Measurements from ENCODE around the gene SRSF4.
"Not testable (repeated sequence)": the region's sequence is repeated elsewhere in the genome, so short reads cannot be mapped to it uniquely, and the experiment has no call there.

SRSF4 gene

DNA sequence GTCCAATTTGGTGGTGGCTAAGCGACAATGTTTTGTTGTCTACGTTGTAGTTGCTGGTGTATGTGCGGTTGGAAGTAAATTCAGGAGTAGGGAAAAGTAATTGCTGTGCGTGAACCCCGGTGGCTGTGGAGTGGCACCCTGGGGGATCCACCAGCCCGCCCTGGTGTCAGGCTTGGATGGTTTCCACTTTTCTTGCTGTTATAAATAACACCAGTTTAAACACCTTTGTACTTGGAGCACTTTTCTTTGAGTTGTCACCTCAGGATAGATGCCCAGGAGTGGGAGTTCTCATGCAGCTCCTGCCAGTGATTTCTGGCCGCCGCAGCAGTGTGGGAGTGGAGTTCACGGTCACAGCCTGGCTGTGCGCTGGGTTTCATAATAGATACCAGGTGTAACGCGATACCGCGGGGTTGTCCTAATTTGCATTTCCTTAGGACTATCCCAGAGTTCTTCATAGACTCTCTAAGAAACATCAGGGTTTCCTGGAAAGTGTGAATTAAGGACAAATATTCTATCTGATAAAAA lies 45.2 kb downstream of the SRSF4 start:
- no peak for TF ChIP-seq CTCF (conservative IDR thresholded peaks at IDR 0.05; ENCODE audit: low read depth, low read length)
- DNase-seq (ENCODE audit: low read depth) = no peak
- H3K4me3 ChIP-seq (ENCODE audit: low read length) = no peak overlapping the region

DNA sequence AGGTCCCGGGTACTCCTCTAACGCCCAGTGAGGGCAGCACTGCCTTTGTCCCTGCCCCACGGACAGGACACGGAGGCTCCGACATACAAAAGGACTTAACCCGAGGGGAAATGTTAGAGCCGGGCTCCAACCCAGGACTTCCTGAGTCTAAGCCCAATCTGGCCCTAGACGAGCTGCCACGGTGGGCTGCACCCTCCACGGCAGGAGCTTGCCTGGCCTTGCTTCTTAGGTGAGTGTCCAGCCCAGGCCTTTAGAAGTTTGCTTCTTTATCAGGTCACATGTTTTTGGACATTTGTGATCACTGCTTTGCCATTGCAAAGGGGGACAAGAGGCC lies 47.0 kb downstream of the SRSF4 start:
- no peak overlapping the region for H3K4me3 ChIP-seq (ENCODE audit: low read length)
- no peak for DNase-seq (ENCODE audit: low read depth)
- no peak for TF ChIP-seq CTCF (conservative IDR thresholded peaks at IDR 0.05; ENCODE audit: low read depth, low read length)

DNA sequence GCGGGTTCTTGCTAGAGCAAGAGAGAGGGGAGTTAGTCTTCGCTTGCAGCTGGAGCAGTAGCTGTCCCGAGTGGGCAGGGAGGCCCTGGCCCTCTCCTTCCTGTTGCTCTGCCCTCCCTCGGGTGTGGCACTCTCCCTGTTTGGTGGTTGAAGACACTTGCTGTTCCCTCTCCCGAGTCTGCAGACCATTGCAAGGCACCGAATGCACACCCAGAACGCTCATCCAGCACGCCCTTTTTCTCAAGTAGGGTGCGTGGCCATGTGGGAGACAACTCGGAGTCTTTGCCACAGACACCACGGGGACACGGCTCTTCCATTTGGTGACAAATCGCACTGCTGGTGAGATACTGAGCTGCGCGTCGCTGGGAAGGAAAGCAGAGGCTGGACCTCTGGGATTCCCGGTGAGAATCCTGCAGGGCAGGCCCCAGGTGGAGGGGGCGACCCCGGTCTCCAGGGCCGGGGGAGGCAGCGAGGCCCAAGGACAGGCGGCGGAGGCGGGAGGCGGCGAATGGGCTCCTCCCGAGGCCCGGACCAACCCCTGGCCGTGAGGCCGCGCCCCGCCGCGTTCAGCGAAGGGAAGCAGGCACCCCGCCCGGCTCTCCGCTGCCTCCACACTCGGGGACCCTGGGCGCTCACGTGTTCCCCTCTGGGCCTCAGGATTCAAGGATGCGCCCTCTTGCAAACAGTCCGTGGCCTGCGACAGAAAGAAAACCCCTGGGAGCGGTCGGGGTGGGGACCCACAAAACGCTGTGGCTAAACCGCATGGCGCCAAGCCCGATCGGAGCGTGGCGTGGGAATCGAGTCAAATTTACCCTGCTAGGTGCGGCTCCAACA lies 47.6 kb downstream of the SRSF4 start:
- no peak for DNase-seq (ENCODE audit: low read depth)
- TF ChIP-seq CTCF (conservative IDR thresholded peaks at IDR 0.05; ENCODE audit: low read depth, low read length) = no peak
- no peak overlapping the region for H3K4me3 ChIP-seq (ENCODE audit: low read length)

- DNase-seq (ENCODE audit: low read depth); H3K4me3 ChIP-seq (ENCODE audit: low read length): not testable (repeated sequence)
These were observed 50.6 kb downstream of the SRSF4 start for GRCh38 chr1:29131056-29131455.

- no peak for TF ChIP-seq CTCF (conservative IDR thresholded peaks at IDR 0.05; ENCODE audit: low read depth, low read length)
- DNase-seq (ENCODE audit: low read depth) = no peak
- no peak overlapping the region for H3K4me3 ChIP-seq (ENCODE audit: low read length)
These were observed 51.8 kb downstream of the SRSF4 start for GRCh38 chr1:29129916-29130315.

GRCh38 chr1:29128739-29129138 lies 53.0 kb downstream of the SRSF4 start:
- no peak overlapping the region for H3K4me3 ChIP-seq (ENCODE audit: low read length)
- TF ChIP-seq CTCF (conservative IDR thresholded peaks at IDR 0.05; ENCODE audit: low read depth, low read length) = no peak

GRCh38 chr1:29126198-29126597 lies 55.5 kb downstream of the SRSF4 start:
- TF ChIP-seq CTCF (conservative IDR thresholded peaks at IDR 0.05; ENCODE audit: low read depth, low read length) = no peak
- no peak for DNase-seq (ENCODE audit: low read depth)
- no peak overlapping the region for H3K4me3 ChIP-seq (ENCODE audit: low read length)

More at GRCh38 chr1:29128739-29129138, 53.0 kb downstream of the SRSF4 start:
- no peak for DNase-seq (ENCODE audit: low read depth)
